GM10266 (cell line): ENCODE data around the gene MCL1.
"Not testable (repeated sequence)": the region's sequence is repeated elsewhere in the genome, so short reads cannot be mapped to it uniquely, and the experiment has no call there.

Source experiments
- DNase-seq: peaks from one replicate; pipeline ENCODE4 v3.0.0; 2012; ENCODE audit errors: extremely low spot score
- TF ChIP-seq, protein P1 (sequence below): IDR thresholded peaks from 2 replicates; pipeline ENCODE4 v1.5.1; 2012; ENCODE audit warnings: mild to moderate bottlenecking, low read depth; ENCODE audit not compliant: control insufficient read depth, insufficient read depth; ENCODE audit errors: missing control alignments

Gene MCL1

DNA sequence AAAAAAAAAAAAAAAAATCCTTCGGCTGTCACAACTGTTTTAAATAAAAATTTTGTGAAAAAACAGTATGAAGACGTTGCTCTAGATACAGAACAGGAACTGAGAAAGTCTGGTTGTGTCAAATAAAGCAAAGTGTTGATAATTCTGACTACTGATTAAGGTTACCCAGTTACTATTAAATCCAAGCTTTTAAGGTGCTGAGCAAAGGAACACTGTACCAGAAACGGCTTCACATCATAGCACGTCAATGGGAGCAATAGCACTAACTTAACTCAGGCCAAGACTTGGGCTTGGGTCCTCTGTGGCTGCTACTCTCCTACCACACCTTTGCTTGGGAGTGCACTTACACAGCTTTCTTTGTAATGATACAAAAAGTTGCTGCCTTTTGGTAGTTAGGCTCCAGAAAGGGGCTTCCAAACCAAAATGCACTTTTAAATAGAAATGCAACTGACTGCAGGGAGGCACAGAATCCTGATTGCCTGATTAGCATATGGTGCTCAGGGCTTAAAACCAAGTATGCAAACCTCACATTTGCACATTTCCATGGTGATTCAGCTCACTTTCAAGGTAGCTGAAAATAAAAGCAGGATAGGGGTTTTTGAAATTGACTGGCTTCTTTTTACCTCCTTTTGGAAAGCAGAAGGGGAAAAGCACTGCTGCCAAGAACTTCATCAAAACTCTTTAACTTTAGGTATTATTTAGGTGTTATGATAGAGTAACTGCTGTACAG is 6.3 kb downstream of the MCL1 start:
- TF ChIP-seq, protein P1, sequence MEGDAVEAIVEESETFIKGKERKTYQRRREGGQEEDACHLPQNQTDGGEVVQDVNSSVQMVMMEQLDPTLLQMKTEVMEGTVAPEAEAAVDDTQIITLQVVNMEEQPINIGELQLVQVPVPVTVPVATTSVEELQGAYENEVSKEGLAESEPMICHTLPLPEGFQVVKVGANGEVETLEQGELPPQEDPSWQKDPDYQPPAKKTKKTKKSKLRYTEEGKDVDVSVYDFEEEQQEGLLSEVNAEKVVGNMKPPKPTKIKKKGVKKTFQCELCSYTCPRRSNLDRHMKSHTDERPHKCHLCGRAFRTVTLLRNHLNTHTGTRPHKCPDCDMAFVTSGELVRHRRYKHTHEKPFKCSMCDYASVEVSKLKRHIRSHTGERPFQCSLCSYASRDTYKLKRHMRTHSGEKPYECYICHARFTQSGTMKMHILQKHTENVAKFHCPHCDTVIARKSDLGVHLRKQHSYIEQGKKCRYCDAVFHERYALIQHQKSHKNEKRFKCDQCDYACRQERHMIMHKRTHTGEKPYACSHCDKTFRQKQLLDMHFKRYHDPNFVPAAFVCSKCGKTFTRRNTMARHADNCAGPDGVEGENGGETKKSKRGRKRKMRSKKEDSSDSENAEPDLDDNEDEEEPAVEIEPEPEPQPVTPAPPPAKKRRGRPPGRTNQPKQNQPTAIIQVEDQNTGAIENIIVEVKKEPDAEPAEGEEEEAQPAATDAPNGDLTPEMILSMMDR = no peak
- no peak for DNase-seq

DNA sequence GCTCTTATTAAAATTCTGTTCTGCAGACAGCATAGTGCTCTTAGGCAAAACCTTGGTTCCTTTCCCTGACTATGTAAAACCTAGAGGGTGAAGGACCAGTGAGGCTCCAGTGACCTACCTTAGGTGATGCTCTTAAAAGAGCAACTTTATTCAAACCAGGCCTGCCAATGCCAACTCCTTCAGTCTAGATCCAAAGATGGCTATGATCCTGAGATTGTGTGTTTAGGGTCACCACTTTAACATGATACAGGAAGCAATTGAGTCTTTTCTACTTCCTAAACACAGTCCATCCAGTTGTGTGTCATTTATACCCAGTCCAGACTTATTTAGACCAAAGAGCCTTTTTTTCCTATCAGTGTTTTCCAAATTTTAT is 10.8 kb downstream of the MCL1 start:
- no peak for DNase-seq
- TF ChIP-seq, protein P1 = no peak

DNA sequence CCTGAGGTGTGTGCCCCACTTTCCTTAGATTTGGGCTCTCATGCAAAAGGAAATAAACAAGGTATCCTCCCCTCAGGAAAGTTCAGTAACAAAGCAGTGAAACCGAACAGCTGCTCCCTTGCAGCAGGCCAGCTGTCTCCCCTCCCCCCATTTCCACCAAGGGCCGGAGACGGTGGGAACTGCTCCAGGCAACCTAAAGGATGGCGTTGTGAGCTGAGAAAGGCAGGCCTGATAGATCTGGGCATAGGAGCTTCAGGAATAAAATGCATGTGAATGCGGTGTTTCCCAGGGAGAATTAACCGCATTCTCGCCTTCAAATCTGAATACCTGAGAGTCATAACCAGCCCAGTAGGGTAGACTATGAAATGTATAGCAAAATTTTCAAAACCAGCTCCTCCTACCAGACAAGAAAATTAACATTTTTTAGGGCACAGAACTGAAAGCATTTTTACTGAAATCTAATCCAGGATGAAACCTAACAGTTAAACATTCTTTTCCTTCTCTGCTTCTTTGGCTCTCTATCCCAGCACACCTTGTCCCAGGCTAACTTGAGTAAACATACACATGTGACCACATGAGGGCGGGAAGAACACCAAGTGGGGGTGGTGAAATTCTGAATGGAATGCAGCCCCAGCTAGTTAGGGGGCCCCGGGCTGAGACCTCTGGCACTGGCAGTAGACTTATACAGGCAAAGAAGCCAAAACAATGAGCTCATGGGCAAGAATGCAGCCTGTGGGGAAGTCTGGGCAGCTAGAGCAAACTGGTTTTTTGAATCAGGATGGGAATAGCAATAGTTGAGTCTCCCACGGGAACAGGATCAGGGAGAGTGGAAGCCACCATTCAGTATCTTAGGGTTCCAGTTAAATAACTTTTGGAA is 11.5 kb downstream of the MCL1 start:
- TF ChIP-seq, protein P1 = no peak
- DNase-seq = peak; percentile 22

DNA sequence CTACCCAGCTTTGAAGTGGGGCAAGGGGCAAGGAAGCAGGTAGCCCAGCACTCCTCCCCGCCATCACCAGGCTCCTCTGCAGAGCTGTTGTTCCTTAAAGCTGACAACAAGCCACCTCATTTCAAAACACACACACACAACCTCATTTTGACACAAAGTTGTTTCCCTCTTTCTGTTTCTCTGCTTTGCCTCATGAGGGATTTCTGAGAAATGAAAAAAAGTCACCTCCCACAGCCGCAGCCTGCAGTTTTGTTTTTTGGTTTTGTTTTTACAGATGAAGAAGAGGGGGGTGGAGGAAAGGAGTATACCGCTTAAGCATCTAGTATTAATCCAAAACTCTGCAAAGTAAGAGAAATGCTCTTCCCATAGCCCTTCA is 12.1 kb downstream of the MCL1 start:
- peak; percentile 63 for DNase-seq

DNA sequence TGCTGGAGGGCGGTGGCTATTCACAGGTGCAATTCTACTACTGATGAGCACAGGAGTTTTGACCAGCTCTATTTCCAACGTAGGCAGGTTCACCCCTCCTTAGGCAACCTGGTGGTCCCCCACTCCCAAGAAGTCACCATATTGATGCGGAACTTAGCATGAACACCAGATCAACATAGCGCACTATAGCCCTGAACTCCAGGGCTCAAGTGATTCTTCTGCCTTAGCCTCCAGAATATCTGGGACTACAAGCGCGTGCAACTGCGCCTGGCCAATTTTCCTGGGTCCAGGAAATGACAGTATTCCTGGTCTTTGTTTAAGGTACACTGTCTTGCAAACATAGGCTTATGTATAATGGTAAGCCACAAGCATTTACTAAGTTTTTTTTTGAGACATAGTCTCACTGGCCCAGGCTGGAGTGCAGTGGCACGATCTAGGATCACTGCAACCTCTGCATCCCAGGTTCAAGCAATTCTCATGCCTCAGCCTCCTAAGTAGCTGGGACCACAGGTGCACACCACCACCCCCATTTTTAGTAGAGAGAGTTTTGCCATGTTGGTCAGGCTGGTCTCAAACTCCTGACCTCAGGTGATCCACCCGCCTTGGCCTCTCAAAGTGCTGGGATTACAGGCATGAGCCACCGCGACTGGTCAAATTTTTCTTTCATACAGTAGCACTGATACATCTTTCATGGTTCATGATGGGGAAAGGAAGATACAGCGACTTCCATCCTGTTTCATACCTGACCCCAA is 12.6 kb downstream of the MCL1 start:
- TF ChIP-seq, protein P1 = no peak
- DNase-seq = no peak

More for the DNA sequence above, 12.1 kb downstream of the MCL1 start:
- TF ChIP-seq, protein P1 = no peak

DNA sequence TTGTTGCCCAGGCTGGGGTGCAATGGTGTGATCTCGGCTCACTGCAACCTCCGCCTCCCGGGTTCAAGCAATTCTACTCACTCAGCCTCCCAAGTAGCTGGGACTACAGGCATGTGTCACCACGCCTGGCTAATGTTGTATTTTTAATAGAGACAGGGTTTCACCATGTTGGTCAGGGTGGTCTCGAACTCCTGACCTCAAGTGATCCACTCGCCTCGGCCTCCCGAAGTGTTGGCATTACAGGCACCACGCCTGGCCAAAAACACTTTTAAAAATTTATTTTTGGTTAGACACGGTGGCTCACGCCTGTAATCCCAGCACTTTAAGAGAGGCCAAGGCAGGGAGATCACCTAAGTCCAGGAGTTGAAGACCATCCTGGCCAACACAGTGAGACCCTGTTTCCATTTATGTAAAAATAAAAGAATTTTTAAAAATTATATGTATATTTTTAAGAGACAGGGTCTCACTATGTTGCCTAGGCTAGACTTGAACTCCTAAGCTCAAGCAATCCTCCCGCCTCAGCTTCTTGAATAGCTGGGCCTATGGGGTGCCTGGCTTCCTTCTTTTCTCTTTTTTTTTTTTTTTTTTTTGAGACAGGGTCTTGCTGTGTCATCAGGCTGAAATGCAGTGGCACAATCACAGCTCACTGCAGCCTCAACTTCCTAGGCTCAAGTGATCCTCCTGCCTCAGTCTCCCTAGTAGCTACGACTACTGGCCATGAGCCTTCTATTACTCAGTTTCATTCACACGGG is 14.0 kb downstream of the MCL1 start:
- DNase-seq = not testable (repeated sequence)
